GM12874 (cell line): ENCODE measurements around the gene SYT13.
A peak's percentile ranks its signal among the peaks of the same experiment; 100 is the strongest.

Experiments
- TF ChIP-seq, protein P1 (sequence below): IDR thresholded peaks from 2 replicates; pipeline ENCODE4 v1.5.1; 2011; ENCODE audit warnings: low read depth, mild to moderate bottlenecking, control low read depth, low read length, moderate library complexity; ENCODE audit not compliant: insufficient read depth

Gene SYT13, protein sequence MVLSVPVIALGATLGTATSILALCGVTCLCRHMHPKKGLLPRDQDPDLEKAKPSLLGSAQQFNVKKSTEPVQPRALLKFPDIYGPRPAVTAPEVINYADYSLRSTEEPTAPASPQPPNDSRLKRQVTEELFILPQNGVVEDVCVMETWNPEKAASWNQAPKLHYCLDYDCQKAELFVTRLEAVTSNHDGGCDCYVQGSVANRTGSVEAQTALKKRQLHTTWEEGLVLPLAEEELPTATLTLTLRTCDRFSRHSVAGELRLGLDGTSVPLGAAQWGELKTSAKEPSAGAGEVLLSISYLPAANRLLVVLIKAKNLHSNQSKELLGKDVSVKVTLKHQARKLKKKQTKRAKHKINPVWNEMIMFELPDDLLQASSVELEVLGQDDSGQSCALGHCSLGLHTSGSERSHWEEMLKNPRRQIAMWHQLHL

DNA sequence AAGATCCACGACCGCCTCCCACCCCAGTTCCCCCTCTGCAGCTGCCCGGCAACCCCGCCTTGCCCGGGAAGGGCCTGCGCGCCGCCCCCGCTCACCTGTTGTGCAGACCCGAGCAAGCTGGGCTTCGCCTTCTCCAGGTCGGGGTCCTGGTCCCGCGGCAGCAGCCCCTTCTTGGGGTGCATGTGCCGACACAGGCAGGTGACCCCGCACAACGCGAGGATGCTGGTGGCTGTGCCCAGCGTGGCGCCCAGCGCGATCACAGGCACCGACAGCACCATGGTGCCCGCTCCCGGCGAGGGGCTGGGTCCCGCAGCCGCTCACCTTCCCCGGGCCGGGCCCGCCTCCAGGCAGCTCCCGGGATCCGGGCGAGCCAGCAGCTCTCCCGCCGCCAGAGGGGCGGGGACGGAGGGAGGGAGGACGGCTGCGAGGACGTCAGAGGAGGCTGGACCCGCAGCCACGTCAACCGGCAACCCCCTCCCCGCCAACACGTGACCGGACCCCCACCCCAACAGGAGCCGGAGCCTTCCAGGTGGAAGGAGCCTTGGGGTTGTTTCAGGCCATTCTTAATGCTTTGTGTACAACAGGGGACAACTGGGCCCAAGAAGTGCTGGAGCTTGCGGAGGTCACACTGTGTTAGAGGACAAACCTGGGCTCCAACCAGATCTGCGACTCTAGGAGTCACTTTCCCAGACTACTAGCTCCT, at the start of gene SYT13:
Gene SYT13 (minus strand): TSS at position 412 of the 703 bp plus-strand sequence. CDS start 134 bp downstream, at position 278.
- TF ChIP-seq, protein P1, sequence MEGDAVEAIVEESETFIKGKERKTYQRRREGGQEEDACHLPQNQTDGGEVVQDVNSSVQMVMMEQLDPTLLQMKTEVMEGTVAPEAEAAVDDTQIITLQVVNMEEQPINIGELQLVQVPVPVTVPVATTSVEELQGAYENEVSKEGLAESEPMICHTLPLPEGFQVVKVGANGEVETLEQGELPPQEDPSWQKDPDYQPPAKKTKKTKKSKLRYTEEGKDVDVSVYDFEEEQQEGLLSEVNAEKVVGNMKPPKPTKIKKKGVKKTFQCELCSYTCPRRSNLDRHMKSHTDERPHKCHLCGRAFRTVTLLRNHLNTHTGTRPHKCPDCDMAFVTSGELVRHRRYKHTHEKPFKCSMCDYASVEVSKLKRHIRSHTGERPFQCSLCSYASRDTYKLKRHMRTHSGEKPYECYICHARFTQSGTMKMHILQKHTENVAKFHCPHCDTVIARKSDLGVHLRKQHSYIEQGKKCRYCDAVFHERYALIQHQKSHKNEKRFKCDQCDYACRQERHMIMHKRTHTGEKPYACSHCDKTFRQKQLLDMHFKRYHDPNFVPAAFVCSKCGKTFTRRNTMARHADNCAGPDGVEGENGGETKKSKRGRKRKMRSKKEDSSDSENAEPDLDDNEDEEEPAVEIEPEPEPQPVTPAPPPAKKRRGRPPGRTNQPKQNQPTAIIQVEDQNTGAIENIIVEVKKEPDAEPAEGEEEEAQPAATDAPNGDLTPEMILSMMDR: no peak

DNA sequence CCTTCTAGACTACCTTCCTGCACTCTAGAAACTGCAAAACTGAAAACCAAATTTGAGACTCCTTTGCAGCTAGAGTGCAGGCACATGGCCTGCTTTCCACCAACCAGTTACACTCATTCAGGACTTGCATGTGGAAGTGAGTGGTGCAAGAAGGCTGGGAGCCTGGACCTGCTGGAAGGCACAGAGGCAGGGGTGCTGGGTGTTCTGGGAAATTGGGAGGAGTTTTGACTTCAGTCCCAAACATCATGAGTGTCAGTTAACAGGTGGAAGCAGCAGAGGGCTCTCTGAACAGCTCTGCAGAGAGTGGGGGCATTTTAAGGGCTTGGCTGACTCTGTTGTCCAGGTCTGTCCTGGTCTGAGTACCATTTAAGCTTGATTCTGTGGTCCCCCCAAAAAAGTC, 49.3 kb upstream of the SYT13 start:
- TF ChIP-seq, protein P1: no peak

DNA sequence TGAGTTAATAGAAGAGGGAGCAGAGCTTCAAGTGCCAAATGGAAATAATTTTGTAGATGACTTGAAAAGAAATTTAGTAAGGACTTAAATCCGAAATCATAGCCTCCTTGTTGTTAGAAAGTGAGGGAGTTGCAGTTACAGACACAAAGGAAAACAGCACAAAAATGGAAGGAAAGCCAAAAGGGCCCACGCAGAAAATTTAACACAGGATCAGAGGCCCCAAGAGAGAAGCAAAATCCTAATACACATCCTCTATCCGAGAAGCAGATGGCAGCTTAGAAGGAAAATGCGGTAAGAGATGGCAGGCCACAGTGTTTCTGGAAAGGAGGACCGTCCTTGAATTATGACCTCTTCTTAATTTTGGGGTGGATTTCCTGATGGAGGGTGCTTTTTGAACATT, 48.7 kb upstream of the SYT13 start:
- TF ChIP-seq, protein P1: no peak

DNA sequence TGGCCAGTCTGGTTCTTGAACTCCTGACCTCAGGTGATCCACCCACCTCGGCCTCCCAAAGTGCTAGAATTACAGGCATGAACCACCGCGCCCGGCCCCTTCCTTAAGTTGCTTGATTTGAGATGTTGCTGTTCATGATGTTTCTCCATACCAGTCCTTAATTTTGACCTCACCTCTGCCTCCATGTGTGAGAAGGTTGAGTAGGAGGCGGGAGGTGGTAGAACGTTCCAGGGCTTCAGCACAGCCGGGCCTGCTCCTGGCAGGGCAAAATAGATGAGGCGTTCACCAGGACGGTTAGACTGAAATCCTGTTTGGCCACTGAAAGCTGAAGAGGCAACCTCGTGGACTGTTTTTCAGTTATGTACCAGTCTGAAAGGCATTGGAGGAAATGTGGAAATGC, 48.3 kb upstream of the SYT13 start:
- TF ChIP-seq, protein P1: no peak

DNA sequence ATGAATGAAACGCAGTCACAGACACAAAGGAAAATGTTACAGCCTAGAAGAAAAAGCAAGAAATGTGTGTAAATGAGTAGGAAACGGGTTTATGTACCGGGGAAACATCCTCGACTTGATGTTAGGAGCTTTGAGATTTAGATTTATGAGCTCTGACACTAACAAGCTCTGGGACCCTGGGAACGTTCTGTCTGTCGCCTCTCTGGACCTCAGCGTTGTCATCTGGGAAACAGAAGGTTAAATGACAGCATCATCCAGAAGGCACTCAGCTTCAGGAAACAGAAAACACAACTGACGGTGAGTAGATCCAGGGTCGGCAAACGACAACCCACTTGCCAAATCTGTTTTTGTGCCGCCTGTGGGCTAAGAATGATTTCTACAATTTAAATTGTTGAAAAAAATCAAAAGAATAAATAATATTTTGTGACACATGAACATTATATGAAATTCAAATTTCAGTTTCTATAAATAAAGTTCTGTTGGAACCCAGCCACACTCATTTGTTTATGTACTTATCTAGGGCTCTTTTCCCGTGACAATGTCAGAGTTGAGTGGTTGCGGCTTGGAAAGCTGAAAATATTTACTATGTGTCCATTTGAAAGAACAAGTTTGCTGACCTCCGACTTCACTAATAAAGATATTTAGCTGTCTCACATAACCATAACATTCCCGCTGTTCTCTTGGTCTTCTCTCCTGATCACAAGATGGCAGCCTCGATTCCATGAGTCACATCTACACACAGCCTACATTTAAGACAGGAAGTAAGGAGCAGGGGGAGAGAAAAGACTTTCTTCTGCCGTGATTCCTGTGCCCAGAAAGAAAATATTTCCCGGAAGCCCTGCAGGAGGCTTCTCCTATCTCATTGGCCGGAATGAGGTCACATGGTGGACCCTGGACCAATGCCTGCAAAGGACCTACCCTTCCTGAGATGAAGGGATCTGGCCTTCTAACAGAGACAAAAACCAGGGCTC, 47.1 kb upstream of the SYT13 start:
- TF ChIP-seq, protein P1: no peak

DNA sequence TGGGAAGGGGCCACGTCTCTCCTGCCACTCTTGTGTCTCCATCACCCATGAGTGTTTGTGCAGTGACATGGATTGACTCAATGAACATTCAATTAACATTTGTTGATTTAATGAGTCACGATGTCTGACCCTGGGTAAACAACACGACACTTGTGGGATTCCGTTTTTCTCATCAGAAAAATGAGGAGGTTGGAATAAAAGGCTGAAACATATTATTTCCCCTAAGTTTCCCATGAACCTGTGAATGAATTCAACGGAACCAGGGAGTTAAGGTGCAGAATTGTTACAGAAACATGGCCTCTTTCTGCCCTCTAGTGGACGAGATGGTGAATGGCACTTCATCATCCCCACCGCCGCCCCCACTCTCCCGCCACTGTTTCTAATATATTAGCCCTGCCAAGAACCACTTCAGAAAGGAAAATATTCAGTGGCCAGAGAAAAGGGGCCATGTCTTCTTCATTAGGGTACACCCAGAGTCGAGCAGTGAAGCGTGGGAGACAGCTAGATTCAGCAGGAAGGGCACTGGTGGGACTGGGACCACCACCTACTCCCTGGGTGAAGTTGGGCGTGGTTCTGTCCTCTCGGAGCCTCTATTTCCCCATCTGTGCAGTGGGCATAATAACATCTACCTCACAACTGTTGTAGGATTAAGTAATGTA, 46.3 kb upstream of the SYT13 start:
- TF ChIP-seq, protein P1: peak; percentile 71
